Measurements from ENCODE around the gene SNTB2.

The SNTB2 gene

DNA sequence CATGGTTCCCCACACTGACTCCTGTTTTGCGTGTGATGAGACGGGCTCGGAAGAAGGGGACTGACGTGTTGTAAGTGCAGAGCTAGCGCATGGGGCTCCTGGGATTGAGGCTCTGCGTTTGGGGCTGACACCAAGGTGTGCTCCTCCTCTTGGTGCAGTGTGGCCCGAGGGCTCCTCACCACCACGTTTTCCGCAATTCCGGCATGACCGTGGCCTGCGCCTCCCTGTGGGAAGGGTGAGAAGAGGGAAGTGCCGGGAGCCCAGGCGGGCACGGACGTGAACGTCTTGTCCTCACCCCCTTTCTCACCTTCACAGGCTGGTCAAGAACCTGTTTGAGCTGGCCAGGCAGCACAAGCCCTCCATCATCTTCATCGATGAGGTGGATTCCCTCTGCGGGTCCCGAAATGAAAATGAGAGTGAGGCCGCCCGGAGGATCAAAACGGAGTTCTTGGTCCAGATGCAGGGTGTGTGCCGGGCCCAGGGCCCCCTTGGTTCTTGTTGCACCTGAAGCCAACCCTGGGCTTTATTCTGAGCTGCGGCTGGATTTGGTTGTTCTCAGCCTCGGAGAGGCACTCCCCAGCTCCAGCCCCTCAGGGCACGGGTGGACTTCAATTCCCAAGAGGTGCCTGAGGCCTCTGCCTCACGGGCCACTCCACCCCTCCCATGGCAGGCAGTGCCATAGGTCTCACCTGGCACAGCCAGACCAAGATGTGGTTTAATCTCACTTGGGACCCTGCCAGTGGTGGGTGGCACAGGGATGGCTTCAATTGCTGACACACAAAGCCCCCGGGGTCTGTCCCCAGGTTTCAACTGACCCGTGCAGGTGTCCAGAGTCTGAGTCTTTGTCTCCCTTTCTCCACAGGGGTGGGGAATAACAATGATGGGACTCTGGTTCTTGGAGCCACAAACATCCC, 133.1 kb downstream of the SNTB2 start:
- Histone ChIP-seq H3K9me3 (replicated peaks in 1 of 2; ENCODE audit: control insufficient read depth in 2 of 2, insufficient read depth in 1 of 2, low read depth in 1 of 2, low read length in 2 of 2) (peaks cover 0 to 2% of the 10 kb centered on the region in 2 donors), H3K23ac (ENCODE audit: low read depth, low read length, poor library complexity) (no peak overlapping the region), H3K27me3 (ENCODE audit: control insufficient read depth in 3 of 3, insufficient read depth in 3 of 3, low read depth in 1 of 3, low read length in 3 of 3) (no peaks in the 10 kb centered on the region), H3K18ac (ENCODE audit: low read length) (no peak overlapping the region), H3K14ac (ENCODE audit: low read length) (no peak overlapping the region), H3K4ac (ENCODE audit: low read length) (no peak overlapping the region), H3K4me3 (ENCODE audit: low read length in 2 of 2) (no peak overlapping the region), H3K4me2 (ENCODE audit: insufficient read depth, low read length, poor library complexity, severe bottlenecking) (no peak overlapping the region), H2BK15ac (ENCODE audit: low read length) (no peak overlapping the region), H2BK120ac (ENCODE audit: low read depth, low read length) (no peak overlapping the region), H3K79me1 (ENCODE audit: low read depth, low read length) (peaks cover 25% of the 10 kb centered on the region), H3K4me1 (ENCODE audit: control insufficient read depth in 2 of 2, insufficient read depth in 1 of 2, low read depth in 1 of 2, low read length in 2 of 2) (no peaks in the 10 kb centered on the region), H4K91ac (ENCODE audit: low read depth, low read length, poor library complexity) (no peak overlapping the region), H4K8ac (ENCODE audit: low read depth, low read length) (no peak overlapping the region), H3K9ac (ENCODE audit: low read depth, low read length, poor library complexity) (peak overlapping the region; percentile 21), H2BK5ac (ENCODE audit: low read length) (peak overlapping the region; percentile 69), H2BK12ac (ENCODE audit: low read length) (no peak overlapping the region), H3K27ac (replicated peaks; ENCODE audit: low read length) (no peak overlapping the region), H3K36me3 (replicated peaks in 1 of 2; ENCODE audit: control insufficient read depth in 2 of 2, insufficient read depth in 2 of 2, low read length in 2 of 2) (peaks cover 80 to 97% of the 10 kb centered on the region in 2 donors), H2AK5ac (ENCODE audit: low read depth, low read length) (no peak overlapping the region), H2AFZ (ENCODE audit: low read length) (no peak overlapping the region)
- no CpG with 5 or more reads among the region's 30 CpGs for WGBS, 2 donors (ENCODE audit: extremely low coverage in 2 of 2, insufficient read length in 2 of 2, insufficient replicate concordance in 1 of 2)
- DNase-seq (ENCODE audit: low spot score) = no peak

DNA sequence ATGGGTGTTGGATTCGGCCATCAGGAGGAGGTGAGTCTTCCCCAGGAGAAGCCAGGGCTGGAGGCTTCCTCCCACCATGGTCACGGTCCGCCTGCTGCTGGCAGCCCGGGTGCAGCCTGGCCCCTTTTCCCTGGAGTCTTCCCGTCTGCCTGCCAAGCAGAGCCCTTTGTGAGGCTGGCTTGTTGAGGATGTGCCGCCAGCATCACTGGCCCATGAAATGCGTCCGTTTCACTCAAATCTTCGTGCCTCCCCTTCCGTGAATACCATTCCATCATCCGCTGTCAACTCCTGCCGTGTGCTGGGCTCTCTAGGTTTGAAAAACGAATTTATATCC, 133.7 kb downstream of the SNTB2 start:
- Histone ChIP-seq H4K8ac (ENCODE audit: low read depth, low read length) (no peak overlapping the region), H3K4me1 (ENCODE audit: control insufficient read depth in 2 of 2, insufficient read depth in 1 of 2, low read depth in 1 of 2, low read length in 2 of 2) (no peaks in the 10 kb centered on the region), H2BK15ac (ENCODE audit: low read length) (no peak overlapping the region), H4K91ac (ENCODE audit: low read depth, low read length, poor library complexity) (no peak overlapping the region), H2AFZ (ENCODE audit: low read length) (no peak overlapping the region), H3K27me3 (ENCODE audit: control insufficient read depth in 3 of 3, insufficient read depth in 3 of 3, low read depth in 1 of 3, low read length in 3 of 3) (no peaks in the 10 kb centered on the region), H3K79me1 (ENCODE audit: low read depth, low read length) (peaks cover 21% of the 10 kb centered on the region), H2BK12ac (ENCODE audit: low read length) (no peak overlapping the region), H3K4me3 (ENCODE audit: low read length in 2 of 2) (no peak overlapping the region), H3K18ac (ENCODE audit: low read length) (no peak overlapping the region), H2AK5ac (ENCODE audit: low read depth, low read length) (no peak overlapping the region), H3K23ac (ENCODE audit: low read depth, low read length, poor library complexity) (no peak overlapping the region), H2BK5ac (ENCODE audit: low read length) (no peak overlapping the region), H3K14ac (ENCODE audit: low read length) (no peak overlapping the region), H3K9ac (ENCODE audit: low read depth, low read length, poor library complexity) (no peak overlapping the region), H3K27ac (replicated peaks; ENCODE audit: low read length) (no peak overlapping the region), H3K9me3 (replicated peaks in 1 of 2; ENCODE audit: control insufficient read depth in 2 of 2, insufficient read depth in 1 of 2, low read depth in 1 of 2, low read length in 2 of 2) (peaks cover 0 to 2% of the 10 kb centered on the region in 2 donors), H3K4ac (ENCODE audit: low read length) (no peak overlapping the region), H3K4me2 (ENCODE audit: insufficient read depth, low read length, poor library complexity, severe bottlenecking) (no peak overlapping the region), H2BK120ac (ENCODE audit: low read depth, low read length) (no peak overlapping the region), H3K36me3 (replicated peaks in 1 of 2; ENCODE audit: control insufficient read depth in 2 of 2, insufficient read depth in 2 of 2, low read length in 2 of 2) (peaks cover 76 to 96% of the 10 kb centered on the region in 2 donors)
- WGBS, 2 donors (ENCODE audit: extremely low coverage in 2 of 2, insufficient read length in 2 of 2, insufficient replicate concordance in 1 of 2) = no CpG with 5 or more reads among the region's 13 CpGs
- no peak for DNase-seq (ENCODE audit: low spot score)

DNA sequence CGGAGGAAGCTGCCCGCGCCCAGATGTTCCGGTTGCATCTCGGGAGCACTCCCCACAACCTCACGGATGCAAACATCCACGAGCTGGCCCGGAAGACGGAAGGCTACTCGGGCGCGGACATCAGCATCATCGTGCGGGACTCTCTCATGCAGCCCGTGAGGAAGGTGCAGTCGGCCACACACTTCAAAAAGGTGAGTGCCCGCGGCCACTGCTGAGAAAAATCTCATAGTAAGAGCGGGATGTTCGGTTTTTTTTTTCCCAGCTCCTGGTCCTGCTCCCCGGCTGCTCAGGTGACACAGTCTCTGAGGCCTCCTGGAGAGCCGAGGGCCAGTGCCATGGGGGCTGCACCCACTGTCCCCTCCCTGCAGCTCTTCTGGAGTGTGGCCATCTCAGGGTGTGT, 134.1 kb downstream of the SNTB2 start:
- H2BK5ac ChIP-seq (ENCODE audit: low read length) = no peak overlapping the region
- H3K27ac ChIP-seq (replicated peaks; ENCODE audit: low read length) = no peak overlapping the region
- peaks cover 0 to 2% of the 10 kb centered on the region in 2 donors for H3K9me3 ChIP-seq (replicated peaks in 1 of 2; ENCODE audit: control insufficient read depth in 2 of 2, insufficient read depth in 1 of 2, low read depth in 1 of 2, low read length in 2 of 2)
- no peak overlapping the region for H4K8ac ChIP-seq (ENCODE audit: low read depth, low read length)
- no peak overlapping the region for H3K23ac ChIP-seq (ENCODE audit: low read depth, low read length, poor library complexity)
- H2BK15ac ChIP-seq (ENCODE audit: low read length) = no peak overlapping the region
- H3K18ac ChIP-seq (ENCODE audit: low read length) = no peak overlapping the region
- H3K4me1 ChIP-seq (ENCODE audit: control insufficient read depth in 2 of 2, insufficient read depth in 1 of 2, low read depth in 1 of 2, low read length in 2 of 2) = no peaks in the 10 kb centered on the region
- no peak overlapping the region for H2BK120ac ChIP-seq (ENCODE audit: low read depth, low read length)
- DNase-seq (ENCODE audit: low spot score) = no peak
- H3K4ac ChIP-seq (ENCODE audit: low read length) = no peak overlapping the region
- no peak overlapping the region for H2AK5ac ChIP-seq (ENCODE audit: low read depth, low read length)
- no peak overlapping the region for H3K9ac ChIP-seq (ENCODE audit: low read depth, low read length, poor library complexity)
- no CpG with 5 or more reads among the region's 22 CpGs for WGBS, 2 donors (ENCODE audit: extremely low coverage in 2 of 2, insufficient read length in 2 of 2, insufficient replicate concordance in 1 of 2)
- H3K27me3 ChIP-seq (ENCODE audit: control insufficient read depth in 3 of 3, insufficient read depth in 3 of 3, low read depth in 1 of 3, low read length in 3 of 3) = no peaks in the 10 kb centered on the region
- peaks cover 21% of the 10 kb centered on the region for H3K79me1 ChIP-seq (ENCODE audit: low read depth, low read length)
- H2BK12ac ChIP-seq (ENCODE audit: low read length) = no peak overlapping the region
- peaks cover 76 to 96% of the 10 kb centered on the region in 2 donors for H3K36me3 ChIP-seq (replicated peaks in 1 of 2; ENCODE audit: control insufficient read depth in 2 of 2, insufficient read depth in 2 of 2, low read length in 2 of 2)
- no peak overlapping the region for H3K4me3 ChIP-seq (ENCODE audit: low read length in 2 of 2)
- H3K14ac ChIP-seq (ENCODE audit: low read length) = no peak overlapping the region
- no peak overlapping the region for H4K91ac ChIP-seq (ENCODE audit: low read depth, low read length, poor library complexity)
- H2AFZ ChIP-seq (ENCODE audit: low read length) = no peak overlapping the region
- no peak overlapping the region for H3K4me2 ChIP-seq (ENCODE audit: insufficient read depth, low read length, poor library complexity, severe bottlenecking)

DNA sequence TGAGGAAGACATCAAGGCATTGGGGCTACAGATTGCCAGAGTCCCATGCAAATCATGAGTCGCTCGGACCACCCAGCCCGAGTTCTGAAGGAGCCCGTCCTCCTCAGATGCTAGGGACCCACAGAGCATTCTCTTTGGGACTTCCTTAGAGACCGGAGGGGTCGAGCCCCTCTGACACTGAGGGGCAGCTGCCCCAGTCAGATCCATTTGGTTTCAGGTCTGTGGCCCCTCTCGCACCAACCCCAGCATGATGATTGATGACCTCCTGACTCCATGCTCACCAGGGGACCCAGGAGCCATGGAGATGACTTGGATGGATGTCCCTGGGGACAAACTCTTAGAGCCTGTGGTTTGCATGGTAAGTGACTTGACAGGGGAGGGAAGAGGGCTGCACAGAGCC, 135.4 kb downstream of the SNTB2 start:
- Histone ChIP-seq H3K4ac (ENCODE audit: low read length) (no peak overlapping the region), H2BK15ac (ENCODE audit: low read length) (no peak overlapping the region), H2BK120ac (ENCODE audit: low read depth, low read length) (no peak overlapping the region), H3K79me1 (ENCODE audit: low read depth, low read length) (peaks cover 15% of the 10 kb centered on the region), H3K9ac (ENCODE audit: low read depth, low read length, poor library complexity) (no peak overlapping the region), H3K14ac (ENCODE audit: low read length) (no peak overlapping the region), H3K23ac (ENCODE audit: low read depth, low read length, poor library complexity) (no peak overlapping the region), H2BK12ac (ENCODE audit: low read length) (no peak overlapping the region), H2AK5ac (ENCODE audit: low read depth, low read length) (no peak overlapping the region), H4K8ac (ENCODE audit: low read depth, low read length) (peak overlapping the region; percentile 57), H3K9me3 (replicated peaks in 1 of 2; ENCODE audit: control insufficient read depth in 2 of 2, insufficient read depth in 1 of 2, low read depth in 1 of 2, low read length in 2 of 2) (peaks cover 0 to 2% of the 10 kb centered on the region in 2 donors), H3K18ac (ENCODE audit: low read length) (no peak overlapping the region), H3K4me3 (ENCODE audit: low read length in 2 of 2) (no peak overlapping the region), H2BK5ac (ENCODE audit: low read length) (no peak overlapping the region), H3K27me3 (ENCODE audit: control insufficient read depth in 3 of 3, insufficient read depth in 3 of 3, low read depth in 1 of 3, low read length in 3 of 3) (no peaks in the 10 kb centered on the region), H3K4me2 (ENCODE audit: insufficient read depth, low read length, poor library complexity, severe bottlenecking) (no peak overlapping the region), H3K4me1 (ENCODE audit: control insufficient read depth in 2 of 2, insufficient read depth in 1 of 2, low read depth in 1 of 2, low read length in 2 of 2) (no peaks in the 10 kb centered on the region), H3K36me3 (replicated peaks in 1 of 2; ENCODE audit: control insufficient read depth in 2 of 2, insufficient read depth in 2 of 2, low read length in 2 of 2) (peaks cover 75 to 96% of the 10 kb centered on the region in 2 donors), H3K27ac (replicated peaks; ENCODE audit: low read length) (no peak overlapping the region), H2AFZ (ENCODE audit: low read length) (no peak overlapping the region), H4K91ac (ENCODE audit: low read depth, low read length, poor library complexity) (no peak overlapping the region)
- DNase-seq (ENCODE audit: low spot score) = no peak
- no CpG with 5 or more reads among the region's 7 CpGs for WGBS, 2 donors (ENCODE audit: extremely low coverage in 2 of 2, insufficient read length in 2 of 2, insufficient replicate concordance in 1 of 2)

All from neuronal stem cell (in vitro differentiated cells).